ENCODE measurements around the gene TGM3.
A peak's percentile ranks its signal among the peaks of the same experiment; 100 is the strongest.

Gene TGM3

DNA sequence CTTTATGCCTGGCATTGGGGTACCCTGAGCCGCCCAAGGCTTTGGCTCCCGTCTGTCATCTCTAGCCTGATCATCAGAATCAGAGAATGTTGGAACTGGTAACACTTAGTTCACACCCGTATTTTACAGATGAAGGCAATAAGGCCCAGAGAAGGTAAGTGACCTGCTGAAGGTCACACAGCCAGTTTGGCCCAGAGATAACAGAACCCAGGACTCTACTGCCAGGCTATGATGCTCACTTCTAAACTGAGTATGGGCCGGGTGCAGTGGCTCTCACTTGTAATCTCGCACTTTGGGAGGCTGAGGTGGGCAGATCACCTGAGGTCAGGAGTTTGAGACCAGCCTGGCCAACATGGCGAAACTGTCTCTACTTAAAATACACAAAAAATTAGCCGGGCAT, 83.1 kb downstream of the TGM3 start:
- no peak for DNase-seq (ENCODE audit: low read depth in 1 of 2, low spot score in 1 of 2)

DNA sequence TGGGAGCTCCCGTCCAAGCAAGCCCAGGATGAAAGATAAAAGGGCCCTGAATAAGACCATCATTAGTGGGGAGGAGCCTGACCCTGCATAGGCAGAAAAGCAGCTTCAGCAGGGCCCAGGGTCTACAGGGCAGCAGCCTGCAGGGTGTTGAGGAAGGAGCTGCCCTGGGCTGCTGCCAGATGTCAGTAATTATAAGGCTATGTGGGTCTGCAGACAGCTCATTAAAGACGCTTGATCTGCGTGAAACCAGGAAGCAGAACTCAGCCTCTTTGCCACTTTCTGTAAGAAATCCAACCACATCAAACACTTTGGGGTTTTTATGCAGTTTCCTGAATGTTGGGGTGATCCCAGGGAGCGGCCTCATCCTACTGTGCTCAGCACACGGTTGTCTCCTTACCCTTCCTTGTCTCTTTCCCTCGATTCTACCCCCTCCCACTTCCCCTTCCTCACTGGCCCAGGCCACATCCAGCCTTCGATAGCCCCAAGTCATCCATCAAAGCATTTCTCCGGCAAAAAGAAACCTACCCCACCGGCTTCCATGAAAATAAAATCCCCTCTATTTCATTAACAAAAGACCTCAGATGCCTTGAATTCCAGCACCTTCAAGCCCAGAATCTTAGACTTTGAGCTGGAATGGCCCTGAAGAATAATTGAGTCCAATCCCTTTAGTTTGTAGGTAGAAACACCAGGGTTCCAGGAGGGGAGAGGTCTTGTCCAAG, 83.9 kb downstream of the TGM3 start:
- DNase-seq (ENCODE audit: low read depth in 1 of 2, low spot score in 1 of 2), result no peak

DNA sequence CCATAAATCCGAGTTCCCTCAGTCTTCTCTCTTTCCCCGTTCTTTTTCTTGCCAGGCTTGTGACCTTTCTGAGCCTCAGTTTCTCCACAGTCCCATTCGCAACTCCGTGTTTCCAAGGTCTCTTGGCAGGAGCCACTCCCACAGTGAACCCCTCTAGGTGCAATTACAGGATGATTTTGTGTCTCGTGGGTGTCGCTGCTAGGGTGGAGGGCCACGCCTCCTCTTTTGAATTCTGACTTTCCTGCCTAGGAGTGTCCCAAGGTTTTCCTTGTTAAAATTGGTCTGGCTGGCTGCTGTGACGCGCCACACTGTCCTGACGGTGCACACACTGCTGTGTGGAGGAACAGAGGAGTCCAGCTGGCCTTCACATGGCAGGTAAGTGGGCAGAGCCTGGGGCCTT, 84.8 kb downstream of the TGM3 start, which contains the start of gene TGM6:
Gene TGM6, plus strand, starts transcription at position 301 of the 400 bp plus-strand sequence. Its CDS starts 68 bp downstream, at position 369.
- DNase-seq (ENCODE audit: low read depth in 1 of 2, low spot score in 1 of 2), result no peak

DNA sequence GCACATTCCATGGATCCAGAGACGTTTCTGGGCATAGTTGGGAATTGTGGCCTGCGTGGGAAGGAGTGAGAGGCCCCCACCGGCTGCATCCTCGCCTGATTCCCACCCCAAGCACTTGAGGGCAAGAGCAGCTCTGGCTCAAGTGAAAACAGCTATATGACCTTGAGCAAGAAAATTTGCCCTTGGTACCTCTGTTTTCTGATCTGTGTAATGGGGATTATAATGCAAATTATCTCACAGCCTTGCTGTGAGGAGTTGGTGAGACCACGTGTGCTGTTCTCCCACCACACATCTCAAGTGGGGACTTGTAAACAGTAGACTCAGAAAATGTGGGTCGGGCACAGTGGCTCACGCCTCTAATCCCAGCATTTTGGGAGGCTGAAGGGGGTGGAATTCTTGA, 85.5 kb downstream of the TGM3 start:
- DNase-seq (ENCODE audit: low read depth in 1 of 2, low spot score in 1 of 2), result no peak

DNA sequence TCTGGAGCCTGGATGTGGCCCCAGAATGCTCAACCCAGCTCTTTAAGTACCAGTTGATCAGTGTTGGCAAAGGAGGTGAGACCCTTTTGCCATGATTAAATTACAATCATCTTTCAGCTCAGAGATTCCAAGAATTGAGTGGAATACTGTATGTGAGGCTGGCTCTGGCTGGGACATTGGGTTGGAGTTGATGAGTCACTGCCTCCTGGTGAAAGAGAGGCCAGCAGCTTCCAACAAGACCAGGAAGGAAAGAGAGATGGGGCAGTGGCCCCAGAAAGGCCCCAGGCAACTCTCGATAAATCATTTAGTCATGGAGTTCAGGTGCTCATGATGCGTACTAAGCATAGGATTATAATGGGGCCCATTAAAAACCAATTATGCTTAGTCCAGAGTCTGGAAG, 87.0 kb downstream of the TGM3 start:
- no peak for DNase-seq (ENCODE audit: low read depth in 1 of 2, low spot score in 1 of 2)

DNA sequence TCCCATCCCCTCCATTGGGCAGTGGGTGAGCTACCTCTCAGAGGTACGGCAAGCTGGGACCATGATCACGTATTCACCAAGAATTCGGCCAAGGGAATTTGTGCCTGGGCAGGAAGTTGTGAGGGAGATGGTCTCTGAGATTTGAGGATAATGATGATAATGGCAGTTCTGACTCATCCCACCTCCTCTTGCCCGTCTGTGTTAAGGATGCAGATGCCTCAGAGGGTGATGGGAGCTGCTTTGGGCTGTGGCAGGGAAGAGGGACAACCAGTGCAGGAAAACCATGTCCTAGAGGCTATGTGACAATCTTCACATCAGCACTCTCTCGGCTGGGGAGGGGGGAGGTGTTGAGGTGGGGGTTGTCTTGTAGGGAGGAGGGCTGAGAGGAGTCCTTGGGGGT, 89.2 kb downstream of the TGM3 start:
- no peak for DNase-seq (ENCODE audit: low read depth in 1 of 2, low spot score in 1 of 2)

DNA sequence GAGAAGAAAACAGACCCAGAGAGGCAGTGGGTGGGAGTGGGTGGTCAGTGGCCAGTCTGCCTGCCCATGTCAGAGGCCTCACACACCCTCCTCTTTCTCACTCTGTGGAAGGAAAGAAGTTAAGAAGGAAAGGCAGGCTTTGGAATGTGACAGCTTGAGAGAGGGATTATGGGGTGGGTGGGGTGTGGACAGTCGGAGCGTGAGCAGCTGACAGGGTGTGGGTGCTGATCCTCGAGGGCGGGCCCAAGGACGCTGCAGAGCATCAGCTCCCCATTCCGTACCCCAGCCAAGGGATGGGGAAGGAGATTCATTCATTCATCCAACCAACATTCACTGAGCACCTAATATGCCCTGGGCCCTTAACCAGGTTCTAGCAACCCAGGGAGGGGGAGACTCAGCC, 89.7 kb downstream of the TGM3 start:
- no peak for DNase-seq (ENCODE audit: low read depth in 1 of 2, low spot score in 1 of 2)

DNA sequence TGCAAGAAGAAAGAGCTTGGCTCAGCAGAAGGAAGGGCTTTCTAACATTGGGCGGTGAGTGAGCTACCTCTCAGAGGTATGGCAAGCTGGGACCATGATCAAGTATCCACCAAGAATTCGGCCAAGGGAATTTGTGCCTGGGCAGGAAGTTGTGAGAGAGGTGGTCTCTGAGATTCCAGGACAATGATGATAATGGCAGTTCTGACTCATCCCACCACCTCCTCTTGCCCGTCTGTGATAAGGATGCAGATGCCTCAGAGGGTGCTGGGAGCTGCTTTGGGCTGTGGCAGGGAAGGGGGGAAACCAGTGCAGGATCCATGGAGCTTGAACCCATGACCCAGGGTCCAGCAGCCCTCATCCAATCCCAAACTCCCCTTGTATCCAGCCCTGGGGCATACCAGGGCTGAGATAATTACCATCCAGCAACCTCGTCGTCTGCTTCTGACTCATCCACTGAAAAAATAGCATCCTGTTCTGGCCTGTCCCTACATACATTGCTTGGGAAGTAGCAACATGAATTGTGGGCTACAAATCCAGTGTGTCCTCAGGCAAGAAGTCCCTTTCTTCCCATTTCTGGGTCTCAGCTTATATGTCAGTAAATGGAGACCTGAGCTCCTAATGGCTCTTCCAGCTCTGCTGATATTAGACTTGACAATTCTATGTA, 90.8 kb downstream of the TGM3 start:
- no peak for DNase-seq (ENCODE audit: low read depth in 1 of 2, low spot score in 1 of 2)

DNA sequence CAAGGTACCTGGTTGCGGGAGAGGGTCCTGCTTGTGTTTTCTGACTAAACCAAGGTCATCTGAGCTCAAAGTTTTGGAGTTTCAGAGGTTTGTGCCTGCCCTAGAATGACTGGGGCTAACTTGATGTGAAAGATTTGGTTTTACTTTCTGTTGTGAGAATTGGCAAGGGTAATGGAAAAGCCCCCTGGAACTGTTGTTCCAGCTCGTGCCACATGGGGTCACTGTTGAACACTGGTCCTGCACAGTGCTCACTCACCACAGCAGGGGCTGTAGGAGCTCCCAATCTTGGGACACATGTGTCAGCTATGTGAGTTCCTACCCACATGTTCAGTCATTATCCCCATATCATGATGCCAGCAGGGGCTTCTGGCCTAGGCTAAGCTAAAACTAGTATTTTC, 91.4 kb downstream of the TGM3 start:
- DNase-seq (ENCODE audit: low read depth in 1 of 2, low spot score in 1 of 2), result peak in 1 of 2 donors; percentile 11

DNA sequence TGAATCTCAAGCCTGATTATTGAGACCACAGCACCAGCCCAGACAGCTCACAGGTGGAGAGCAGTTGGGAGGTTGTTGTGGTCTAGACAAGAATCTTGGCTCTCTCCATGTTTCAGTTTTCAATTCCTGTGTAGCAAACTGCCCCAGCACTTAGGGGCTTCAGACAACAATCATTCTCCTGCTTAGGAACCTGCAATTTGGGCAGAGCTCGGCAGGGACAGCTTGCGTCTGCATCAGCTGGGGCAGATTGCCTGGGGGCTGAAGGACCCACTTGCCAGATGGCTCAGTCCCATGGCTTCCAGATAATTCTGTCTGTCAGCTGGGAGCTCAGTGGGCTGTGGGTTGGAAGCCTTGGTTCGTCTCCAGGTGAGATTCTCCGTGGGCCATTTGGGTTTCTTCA, 91.8 kb downstream of the TGM3 start:
- DNase-seq (ENCODE audit: low read depth in 1 of 2, low spot score in 1 of 2), result no peak
